Activated CD8-positive, alpha-beta memory T cell treated with anti-CD3 and anti-CD28 coated beads, Interleukin-2, amount 10 ng/mL, durations not matched to agents 7 days and 5 days (primary cell): Measurements from ENCODE around the gene VPS52. TPM values are rescaled to one million over a fixed set of nuclear protein-coding genes. Genes with fewer than 3 reads are reported as not detected.
A peak's percentile ranks its signal among the peaks of the same experiment; 100 is the strongest.

Source experiments
- ATAC-seq: fragments of 150-1000 bp; cut with Tn5 transposase; one replicate; pipeline ENCODE4 v1.10.0; 2021; ENCODE audit warnings: moderate library complexity
- CTCF ChIA-PET: fragments of 350-600 bp; sonication (Branson Sonifier 250); formaldehyde crosslinking; loops from one replicate; lab custom pipeline; 2021; ENCODE audit warnings: antibody characterized with exemption; lab: Charles Lee
- DNase-seq: peaks from one replicate; pipeline ENCODE4 v3.0.0-alpha.2; 2020
- H3K27ac Mint-ChIP-seq: one replicate; pipeline ENCODE4 v1.8.0; 2021; ENCODE audit warnings: mild to moderate bottlenecking, mixed read lengths
- H3K27me3 Mint-ChIP-seq: one replicate; pipeline ENCODE4 v1.8.0; 2021; ENCODE audit warnings: mixed read lengths
- H3K36me3 Mint-ChIP-seq: one replicate; pipeline ENCODE4 v1.8.0; 2021; ENCODE audit warnings: mild to moderate bottlenecking, mixed read lengths
- H3K4me1 Mint-ChIP-seq: one replicate; pipeline ENCODE4 v1.8.0; 2021; ENCODE audit warnings: mixed read lengths
- H3K4me3 Mint-ChIP-seq: one replicate; pipeline ENCODE4 v1.8.0; 2021; ENCODE audit warnings: mild to moderate bottlenecking, moderate library complexity, mixed read lengths
- H3K9me3 Mint-ChIP-seq: one replicate; pipeline ENCODE4 v1.8.0; 2022; ENCODE audit warnings: low read depth, mixed read lengths
- total RNA-seq, 2 experiments: library from RNA; stranded (reverse); gene quantifications; one replicate each; pipeline ENCODE4 v1.2.3, GENCODE V29; 2021

The VPS52 gene
- total RNA-seq, 2 experiments from 2014 or later: 60.6 to 63.3 TPM

GRCh38 chr6:33297406-33297955 lies 25.8 kb upstream of the VPS52 start:
- no peak for DNase-seq
- Mint-ChIP-seq H3K4me3 (peak overlapping the region; percentile 90), H3K4me1 (peaks cover 30% of the 10 kb centered on the region), H3K9me3 (no peaks in the 10 kb centered on the region), H3K27me3 (no peaks in the 10 kb centered on the region), H3K27ac (peak overlapping the region; percentile 28), H3K36me3 (peaks cover 28% of the 10 kb centered on the region)
- CTCF ChIA-PET: interaction anchor here (0.6 to 5.4 kb wide), 9 partner anchors 8 to 326 kb away, joined by 3 to 37 read pairs (median 3); partner anchors contain the start of genes B3GALT4, PFDN6, TAPBP and WDR46
- ATAC-seq: no peak

GRCh38 chr6:33296797-33297405 lies 25.2 kb upstream of the VPS52 start:
- ATAC-seq: no peak
- H3K4me1 Mint-ChIP-seq: peaks cover 30% of the 10 kb centered on the region
- no peak overlapping the region for H3K27ac Mint-ChIP-seq
- no peak overlapping the region for H3K4me3 Mint-ChIP-seq
- H3K9me3 Mint-ChIP-seq: no peaks in the 10 kb centered on the region
- DNase-seq: no peak
- CTCF ChIA-PET: interaction anchor here (0.7 to 5.4 kb wide), 5 partner anchors 8 to 48 kb away, joined by 3 to 37 read pairs (median 7); partner anchors contain the start of genes PFDN6, TAPBP and WDR46
- no peaks in the 10 kb centered on the region for H3K27me3 Mint-ChIP-seq
- peaks cover 29% of the 10 kb centered on the region for H3K36me3 Mint-ChIP-seq

- Mint-ChIP-seq H3K9me3 (no peaks in the 10 kb centered on the region), H3K36me3 (peaks cover 25% of the 10 kb centered on the region), H3K4me3 (no peak overlapping the region), H3K4me1 (peaks cover 30% of the 10 kb centered on the region), H3K27me3 (no peaks in the 10 kb centered on the region), H3K27ac (peak overlapping the region; percentile 24)
- ATAC-seq (no peak), DNase-seq (no peak)
- CTCF ChIA-PET: no interaction called here
Measured at GRCh38 chr6:33295621-33296369, 24.1 kb upstream of the VPS52 start.

- Mint-ChIP-seq H3K27me3 (no peaks in the 10 kb centered on the region), H3K4me3 (no peak overlapping the region), H3K9me3 (no peaks in the 10 kb centered on the region), H3K36me3 (peaks cover 15% of the 10 kb centered on the region), H3K27ac (no peak overlapping the region), H3K4me1 (peaks cover 34% of the 10 kb centered on the region)
- DNase-seq (no peak), ATAC-seq (no peak)
- CTCF ChIA-PET: no interaction called here
Measured at GRCh38 chr6:33294086-33294823, 22.6 kb upstream of the VPS52 start.

GRCh38 chr6:33292996-33293682 lies 21.5 kb upstream of the VPS52 start:
- no peaks in the 10 kb centered on the region for H3K9me3 Mint-ChIP-seq
- peaks cover 40% of the 10 kb centered on the region for H3K4me1 Mint-ChIP-seq
- no peak overlapping the region for H3K4me3 Mint-ChIP-seq
- CTCF ChIA-PET: no interaction called here
- H3K36me3 Mint-ChIP-seq: peaks cover 17% of the 10 kb centered on the region
- H3K27me3 Mint-ChIP-seq: no peaks in the 10 kb centered on the region
- peak overlapping the region; percentile 5 for H3K27ac Mint-ChIP-seq
- no peak for DNase-seq
- ATAC-seq: no peak

GRCh38 chr6:33290459-33290858 lies 18.8 kb upstream of the VPS52 start:
- H3K27ac Mint-ChIP-seq: peak overlapping the region; percentile 89
- no peak for ATAC-seq
- H3K9me3 Mint-ChIP-seq: no peaks in the 10 kb centered on the region
- no peak for DNase-seq
- H3K27me3 Mint-ChIP-seq: no peaks in the 10 kb centered on the region
- H3K36me3 Mint-ChIP-seq: peaks cover 25% of the 10 kb centered on the region
- peak overlapping the region; percentile 89 for H3K4me3 Mint-ChIP-seq
- peaks cover 42% of the 10 kb centered on the region for H3K4me1 Mint-ChIP-seq
- CTCF ChIA-PET: interaction anchor here (2.1 to 6.3 kb wide), 3 partner anchors 9 to 54 kb away, joined by 6 to 58 read pairs (median 9); partner anchors contain the start of gene B3GALT4

GRCh38 chr6:33289784-33290315 lies 18.2 kb upstream of the VPS52 start:
- CTCF ChIA-PET: interaction anchor here (0.8 to 6.3 kb wide), 14 partner anchors 8 to 444 kb away, joined by 3 to 58 read pairs (median 6); partner anchors contain the start of genes B3GALT4, RGL2, RPS18 and TAPBP

GRCh38 chr6:33288921-33289783 lies 17.5 kb upstream of the VPS52 start, which contains the start of the genes PFDN6 and WDR46:
TSS of gene PFDN6 (plus strand) at chr6:33289601. CDS start at chr6:33289857, 256 bp downstream.
TSS of gene WDR46 (minus strand) at chr6:33289239. CDS start at chr6:33289170, 69 bp downstream.
- CTCF ChIA-PET: interaction anchor here (0.8 to 6.3 kb wide), 19 partner anchors 8 to 444 kb away, joined by 3 to 58 read pairs (median 4); partner anchors contain the start of genes B3GALT4, RGL2, RPS18 and TAPBP
- ATAC-seq (peak; percentile 98), DNase-seq (peak; percentile 93)
- peaks cover 42% of the 10 kb centered on the region for H3K4me1 Mint-ChIP-seq
- peaks cover 27% of the 10 kb centered on the region for H3K36me3 Mint-ChIP-seq
- no peaks in the 10 kb centered on the region for H3K9me3 Mint-ChIP-seq
- H3K27ac Mint-ChIP-seq: peak within 1 kb of the TSS; percentile 89
- H3K27me3 Mint-ChIP-seq: no peaks in the 10 kb centered on the region
- H3K4me3 Mint-ChIP-seq: peak within 1 kb of the TSS; percentile 89

More at GRCh38 chr6:33289784-33290315, 18.2 kb upstream of the VPS52 start:
- DNase-seq: no peak
- H3K27me3 Mint-ChIP-seq: no peaks in the 10 kb centered on the region
- peak overlapping the region; percentile 89 for H3K27ac Mint-ChIP-seq
- H3K36me3 Mint-ChIP-seq: peaks cover 26% of the 10 kb centered on the region
- no peaks in the 10 kb centered on the region for H3K9me3 Mint-ChIP-seq
- peak; percentile 9 for ATAC-seq
- H3K4me1 Mint-ChIP-seq: peaks cover 42% of the 10 kb centered on the region
- H3K4me3 Mint-ChIP-seq: peak overlapping the region; percentile 89

- Mint-ChIP-seq H3K36me3 (peaks cover 28% of the 10 kb centered on the region), H3K9me3 (no peaks in the 10 kb centered on the region), H3K27me3 (no peaks in the 10 kb centered on the region), H3K4me3 (peak overlapping the region; percentile 89), H3K4me1 (peaks cover 42% of the 10 kb centered on the region), H3K27ac (peak overlapping the region; percentile 89)
- ATAC-seq (no peak), DNase-seq (no peak)
- CTCF ChIA-PET: interaction anchor here (0.8 to 6.3 kb wide), 18 partner anchors 10 to 166 kb away, joined by 3 to 58 read pairs (median 4); partner anchors contain the start of genes B3GALT4, RGL2, RPS18 and TAPBP
Measured at GRCh38 chr6:33288141-33288920, 16.7 kb upstream of the VPS52 start.

- no peak for DNase-seq
- Mint-ChIP-seq H3K27me3 (no peaks in the 10 kb centered on the region), H3K4me1 (peaks cover 42% of the 10 kb centered on the region), H3K36me3 (peaks cover 26% of the 10 kb centered on the region), H3K9me3 (no peaks in the 10 kb centered on the region), H3K27ac (no peak overlapping the region), H3K4me3 (peak overlapping the region; percentile 89)
- CTCF ChIA-PET: interaction anchor here (0.7 to 6.3 kb wide), 5 partner anchors 10 to 104 kb away, joined by 3 to 58 read pairs (median 7); partner anchors contain the start of gene B3GALT4
- no peak for ATAC-seq
Measured at GRCh38 chr6:33286946-33287914, 15.6 kb upstream of the VPS52 start.
